ENCODE measurements around the gene DNAI1.
"Not testable (repeated sequence)": the region's sequence is repeated elsewhere in the genome, so short reads cannot be mapped to it uniquely, and the experiment has no call there.

DNAI1 gene

DNA sequence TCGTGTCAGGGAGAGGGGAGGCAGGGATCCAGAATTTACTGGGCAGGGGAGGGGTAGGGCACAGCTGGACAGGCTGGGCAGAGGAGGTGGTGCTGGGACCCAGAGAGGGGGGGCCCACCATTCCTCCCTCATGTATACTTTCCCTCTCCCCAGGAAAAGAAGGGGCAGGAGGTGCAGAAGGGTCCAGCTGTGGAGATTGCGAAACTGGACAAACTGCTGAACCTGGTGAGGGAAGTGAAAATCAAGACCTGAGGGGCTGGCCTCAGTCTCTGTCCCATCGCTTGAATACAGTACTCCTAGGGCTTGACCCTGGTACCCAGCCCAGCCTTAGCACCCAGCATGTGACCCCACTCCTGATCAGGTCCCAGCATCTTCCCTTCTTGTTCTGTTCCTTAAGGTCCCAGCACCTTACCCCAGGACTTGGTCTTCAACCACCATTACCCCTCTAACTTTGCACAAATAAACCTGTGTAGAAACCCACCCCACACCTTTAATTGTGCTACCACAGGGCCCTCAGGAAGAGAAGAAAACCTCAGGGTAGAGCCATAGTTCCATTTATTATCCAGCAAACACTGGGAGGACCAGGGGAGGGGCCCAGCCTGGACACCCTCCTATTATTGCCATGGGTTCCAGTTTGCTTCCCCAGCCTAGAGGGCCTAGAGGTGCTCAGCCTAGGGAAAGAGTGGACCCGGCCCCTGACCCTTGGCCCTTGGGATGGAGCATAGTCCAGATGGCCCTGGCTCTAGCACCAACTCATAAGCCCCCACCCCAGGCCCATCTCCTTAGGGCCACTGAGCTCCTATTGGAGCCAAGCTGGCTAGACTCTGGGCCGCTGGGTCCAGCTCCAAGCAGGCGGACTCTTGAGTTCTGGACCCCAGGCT is 62.1 kb downstream of the DNAI1 start:
- TF ChIP-seq CTCF (conservative IDR thresholded peaks at IDR 0.05) (no peak), ZFX (IDR thresholded peaks at IDR 0.05) (no peak)

DNA sequence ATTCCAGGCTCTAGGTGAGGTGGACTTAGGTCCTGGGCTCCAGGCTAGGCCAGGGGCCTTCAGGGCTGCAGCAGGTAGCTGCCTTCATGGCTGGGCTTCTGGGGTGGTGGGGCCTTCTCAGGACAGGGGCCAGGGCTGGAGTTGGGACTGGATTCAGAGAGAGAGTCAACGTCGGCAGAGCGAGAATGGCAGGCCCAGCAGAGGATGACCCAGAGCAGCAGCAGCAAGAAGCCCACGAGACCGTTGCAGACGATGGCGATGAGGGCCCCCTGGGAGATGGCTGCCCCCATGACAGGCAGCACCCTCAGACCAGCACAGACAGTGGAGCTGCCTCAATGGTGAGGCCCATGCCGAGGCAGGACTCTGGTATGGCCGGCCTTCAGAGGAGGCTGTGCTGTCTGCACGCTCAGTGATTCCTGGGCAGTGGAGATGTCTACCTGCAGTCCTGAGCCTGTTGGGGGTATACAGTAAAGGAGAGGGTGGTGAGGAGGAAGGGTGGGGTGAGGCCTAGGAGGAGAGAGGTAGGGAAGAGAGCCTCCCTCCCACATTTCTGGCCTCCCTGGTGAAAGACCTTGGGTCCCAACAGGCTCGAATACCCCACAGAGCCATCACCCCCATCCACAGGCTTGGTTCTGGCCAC is 62.9 kb downstream of the DNAI1 start:
- peak overlapping the region; percentile 41 for H3K27ac ChIP-seq
- TF ChIP-seq CTCF (conservative IDR thresholded peaks at IDR 0.05) = no peak
- no peak for TF ChIP-seq ZFX (IDR thresholded peaks at IDR 0.05)

More for the DNA sequence above, 62.1 kb downstream of the DNAI1 start:
- H3K27ac ChIP-seq = no peak overlapping the region

GRCh38 chr9:34522091-34522887 is 63.7 kb downstream of the DNAI1 start:
- TF ChIP-seq CTCF (conservative IDR thresholded peaks at IDR 0.05) (no peak), ZFX (IDR thresholded peaks at IDR 0.05) (no peak)
- H3K27ac ChIP-seq = peak overlapping the region; percentile 41

DNA sequence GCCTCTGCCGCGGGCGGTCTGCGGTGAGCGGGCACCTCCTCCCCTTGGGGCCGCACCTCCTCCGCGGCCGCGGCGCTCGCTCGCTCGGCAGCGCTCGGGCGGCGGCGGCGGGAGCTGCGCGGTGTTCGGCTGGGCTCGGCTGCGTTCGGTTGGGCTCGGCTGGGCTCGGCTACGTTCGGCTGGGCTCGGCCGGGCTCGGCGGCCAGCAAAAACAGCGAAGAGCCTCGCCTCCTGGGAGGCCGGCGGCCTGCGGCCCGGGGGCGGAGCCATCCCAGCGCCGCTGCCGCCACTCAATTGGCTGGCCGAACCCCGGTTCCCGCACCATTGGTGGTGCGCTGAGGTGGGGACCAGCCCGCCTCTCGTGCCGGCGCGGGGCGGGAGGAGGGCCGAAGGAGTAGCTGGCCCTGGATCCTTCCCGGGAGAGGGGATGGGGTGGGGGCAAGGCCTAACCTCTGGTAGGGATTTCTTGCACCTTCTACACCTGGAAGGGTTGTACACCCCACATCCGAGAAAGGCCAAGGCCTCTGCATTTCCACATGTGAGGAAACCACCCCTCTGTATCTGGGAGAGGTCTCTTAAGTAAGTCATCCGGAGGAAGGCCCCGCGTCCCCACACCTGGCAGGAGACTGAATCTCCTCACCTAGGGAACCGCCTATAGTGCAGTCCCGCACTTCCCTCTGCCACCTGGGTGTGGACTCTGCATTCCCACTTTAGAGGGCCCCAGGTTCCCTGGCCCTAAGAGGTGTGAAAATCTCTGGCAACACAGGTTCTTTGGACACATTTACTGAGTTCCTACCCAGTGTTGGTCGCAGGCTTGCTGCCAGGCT is 64.6 kb downstream of the DNAI1 start, which contains the start of gene ENHO:
Gene ENHO (minus strand): TSS at position 20 of the 827 bp plus-strand sequence. CDS start 1,295 bp downstream, outside the sequence.
- peak within 1 kb of the TSS; percentile 41 for H3K27ac ChIP-seq
- TF ChIP-seq CTCF (conservative IDR thresholded peaks at IDR 0.05) (no peak), ZFX (IDR thresholded peaks at IDR 0.05) (no peak)

- TF ChIP-seq CTCF (conservative IDR thresholded peaks at IDR 0.05) = no peak
- no peak for TF ChIP-seq ZFX (IDR thresholded peaks at IDR 0.05)
- H3K27ac ChIP-seq = no peak overlapping the region
These were observed 65.7 kb downstream of the DNAI1 start for GRCh38 chr9:34524349-34524748.

GRCh38 chr9:34526026-34526425 is 67.4 kb downstream of the DNAI1 start:
- TF ChIP-seq CTCF (conservative IDR thresholded peaks at IDR 0.05) = no peak
- TF ChIP-seq ZFX (IDR thresholded peaks at IDR 0.05) = no peak

GRCh38 chr9:34532041-34532440 is 73.4 kb downstream of the DNAI1 start:
- not testable (repeated sequence) for H3K27ac ChIP-seq

More at GRCh38 chr9:34526026-34526425, 67.4 kb downstream of the DNAI1 start:
- H3K27ac ChIP-seq = no peak overlapping the region

Measured in C4-2B (cell line).